SU-DHL-6 (cell line): ENCODE results near the gene ZNF665.
"Not testable (repeated sequence)": the region's sequence is repeated elsewhere in the genome, so short reads cannot be mapped to it uniquely, and the experiment has no call there.

Experiments
- H2AFZ ChIP-seq: fragments of 200-600 bp; sonication (generic); 2 replicates; pipeline ENCODE4 v1.6.1; 2014; ENCODE audit warnings: low read depth, mild to moderate bottlenecking, moderate library complexity, mixed read lengths, antibody characterized with exemption, low read length; ENCODE audit not compliant: severe bottlenecking
- H3F3A ChIP-seq: fragments of 200-600 bp; shearing (Covaris generic); 2 replicates; pipeline ENCODE4 v1.6.0; 2016; ENCODE audit warnings: antibody characterized with exemption, mild to moderate bottlenecking; ENCODE audit not compliant: insufficient read depth
- H3K27ac ChIP-seq: fragments of 200-600 bp; sonication (generic); 2 replicates; pipeline ENCODE4 v1.5.1; 2016; ENCODE audit warnings: low read depth, mild to moderate bottlenecking, low read length, moderate library complexity, mixed read lengths
- H3K27me3 ChIP-seq: fragments of 200-600 bp; sonication (generic), shearing (Covaris generic); 2 replicates; pipeline ENCODE4 v1.6.0; 2014; ENCODE audit warnings: mild to moderate bottlenecking, low read length
- H3K36me3 ChIP-seq: fragments of 200-600 bp; sonication (generic); 2 replicates; pipeline ENCODE4 v1.6.1; 2014; ENCODE audit warnings: mild to moderate bottlenecking, low read length, mixed read lengths
- H3K4me2 ChIP-seq: fragments of 300-600, 200-600 bp; shearing (Covaris generic), sonication (generic); 2 replicates; pipeline ENCODE4 v1.6.0; 2014; ENCODE audit warnings: low read length, low read depth, mild to moderate bottlenecking; ENCODE audit not compliant: poor library complexity, severe bottlenecking
- H3K4me3 ChIP-seq: fragments of 200-600 bp; sonication (generic); 2 replicates; pipeline ENCODE4 v1.5.1; 2014; ENCODE audit warnings: antibody characterized with exemption, low read length, mild to moderate bottlenecking, mixed read lengths; ENCODE audit not compliant: insufficient read depth, poor library complexity, severe bottlenecking
- H3K79me2 ChIP-seq: fragments of 200-600 bp; sonication (generic); 2 replicates; pipeline ENCODE4 v1.6.1; 2014; ENCODE audit warnings: mild to moderate bottlenecking, low read length, moderate library complexity; ENCODE audit not compliant: insufficient read depth
- H3K9ac ChIP-seq: fragments of 200-600 bp; sonication (generic); 2 replicates; pipeline ENCODE4 v1.7.0; 2014; ENCODE audit warnings: mild to moderate bottlenecking, low read length
- H3K9me2 ChIP-seq: fragments of 200-600 bp; sonication (generic); replicated peaks from 2 replicates; pipeline ENCODE4 v1.6.1; 2014; ENCODE audit warnings: low read length; ENCODE audit not compliant: insufficient read depth
- H3K9me3 ChIP-seq: fragments of 200-600 bp; sonication (generic); 2 replicates; pipeline ENCODE4 v1.6.1; 2014; ENCODE audit warnings: low read length, mixed read lengths; ENCODE audit not compliant: insufficient read depth
- H4K20me1 ChIP-seq: fragments of 200-600 bp; sonication (generic); 2 replicates; pipeline ENCODE4 v1.6.1; 2014; ENCODE audit warnings: low read depth, mild to moderate bottlenecking, antibody characterized with exemption, low read length, moderate library complexity, mixed read lengths
- CTCF ChIP-seq: fragments of 200-600 bp; sonication (generic); IDR thresholded peaks from one replicate; pipeline ENCODE4 v1.5.1; 2017; ENCODE audit warnings: antibody characterized with exemption, mild to moderate bottlenecking, low read length, moderate library complexity; ENCODE audit not compliant: insufficient read depth, poor library complexity, severe bottlenecking
- EZH2phosphoT487 ChIP-seq: fragments of 200-600 bp; sonication (generic), shearing (Covaris generic); conservative IDR thresholded peaks from 2 replicates; pipeline ENCODE4 v1.6.1; 2018; ENCODE audit warnings: mild to moderate bottlenecking, antibody characterized with exemption, low read length, moderate library complexity, mixed read lengths

ZNF665 gene

GRCh38 chr19:53192771-53193534 is at the start of gene ZNF665:
TSS of gene ZNF665 (minus strand) at chr19:53193358. CDS start at chr19:53182898, 10,460 bp downstream.
- H3K9ac ChIP-seq: peak within 1 kb of the TSS; percentile 79
- no peaks in the 10 kb centered on the region for H3K27me3 ChIP-seq
- TF ChIP-seq CTCF: no peak
- no peak for TF ChIP-seq EZH2phosphoT487
- peak within 1 kb of the TSS; percentile 69 for H3K4me3 ChIP-seq
- no peaks in the 10 kb centered on the region for H4K20me1 ChIP-seq
- H3K9me2 ChIP-seq: no peaks in the 10 kb centered on the region
- H3K27ac ChIP-seq: peak within 1 kb of the TSS; percentile 44
- no peaks in the 10 kb centered on the region for H3F3A ChIP-seq
- peaks cover 7% of the 10 kb centered on the region; the same call in 1 of the 2 replicates for H3K79me2 ChIP-seq
- peaks cover 4% of the 10 kb centered on the region; the same call in 1 of the 2 replicates for H3K9me3 ChIP-seq
- no peaks in the 10 kb centered on the region for H3K36me3 ChIP-seq
- peak within 1 kb of the TSS; percentile 65 for H2AFZ ChIP-seq
- peak within 1 kb of the TSS; percentile 72 for H3K4me2 ChIP-seq

DNA sequence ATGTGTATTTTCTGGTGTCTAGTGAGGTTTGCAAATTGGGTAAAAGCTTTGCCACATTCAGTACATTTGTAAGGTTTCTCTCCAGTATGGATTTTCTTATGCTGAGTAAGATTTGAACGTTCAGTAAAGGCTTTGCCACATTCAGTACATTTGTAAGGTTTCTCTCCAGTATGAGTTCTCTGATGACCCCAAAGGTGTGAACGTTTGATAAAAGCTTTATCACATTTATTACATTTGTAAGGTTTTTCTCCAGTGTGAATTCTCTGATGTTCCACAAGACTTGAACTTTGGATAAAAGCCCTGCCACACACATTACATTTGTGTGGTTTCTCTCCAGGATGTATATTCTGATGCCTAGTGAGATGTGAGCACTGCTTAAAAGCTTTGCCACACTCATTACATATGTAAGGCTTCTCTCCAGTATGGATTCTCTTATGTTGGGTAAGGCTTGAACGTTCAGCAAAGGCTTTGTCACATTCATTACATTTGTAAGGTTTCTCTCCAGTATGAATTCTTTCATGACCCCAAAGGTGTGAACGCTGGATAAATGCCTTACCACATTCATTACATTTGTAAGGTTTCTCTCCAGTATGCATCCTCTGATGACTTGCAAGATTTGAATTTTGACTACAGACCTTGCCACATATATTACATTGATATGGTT is 44.1 kb upstream of the ZNF665 start:
- H3K4me2 ChIP-seq: no peak overlapping the region
- H3K9me2 ChIP-seq: no peaks in the 10 kb centered on the region
- H3K27me3 ChIP-seq: no peaks in the 10 kb centered on the region
- no peak for TF ChIP-seq CTCF
- TF ChIP-seq EZH2phosphoT487: no peak
- H3F3A ChIP-seq: no peaks in the 10 kb centered on the region
- no peaks in the 10 kb centered on the region for H3K79me2 ChIP-seq
- H4K20me1 ChIP-seq: no peaks in the 10 kb centered on the region
- no peaks in the 10 kb centered on the region; the same call in 1 of the 2 replicates for H3K36me3 ChIP-seq
- H3K4me3 ChIP-seq: no peak overlapping the region
- H3K9ac ChIP-seq: no peak overlapping the region
- no peak overlapping the region for H3K27ac ChIP-seq
- peaks cover 36% of the 10 kb centered on the region; the same call in 1 of the 2 replicates for H3K9me3 ChIP-seq
- no peak overlapping the region for H2AFZ ChIP-seq

DNA sequence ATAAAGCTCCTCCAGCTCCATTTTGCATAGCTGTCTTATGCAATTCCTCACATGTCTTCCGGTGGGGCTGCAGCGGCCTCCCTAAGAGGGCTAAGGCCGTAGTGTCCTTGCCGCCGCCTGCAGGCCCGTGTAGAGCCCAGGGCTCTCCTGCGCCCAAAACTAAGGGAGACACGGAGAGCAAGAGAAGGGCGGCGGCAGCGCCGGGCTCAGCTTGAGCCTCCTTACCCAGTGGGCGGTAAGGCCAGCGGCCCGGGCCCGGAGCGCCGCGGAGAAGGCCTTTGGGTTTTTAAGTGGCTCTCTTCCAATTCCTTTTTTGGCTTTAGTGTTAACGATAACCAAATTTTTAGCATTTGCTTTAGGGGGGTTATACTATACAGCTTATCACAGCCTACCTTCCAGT is 31.4 kb upstream of the ZNF665 start:
- no peaks in the 10 kb centered on the region for H4K20me1 ChIP-seq
- no peaks in the 10 kb centered on the region for H3K36me3 ChIP-seq
- H3K9me2 ChIP-seq: no peaks in the 10 kb centered on the region; the same call in 1 of the 2 replicates
- H3K27ac ChIP-seq: no peak overlapping the region
- no peak overlapping the region for H2AFZ ChIP-seq
- no peak overlapping the region for H3K4me2 ChIP-seq
- no peak overlapping the region for H3K4me3 ChIP-seq
- H3K79me2 ChIP-seq: no peaks in the 10 kb centered on the region
- no peaks in the 10 kb centered on the region for H3K27me3 ChIP-seq
- TF ChIP-seq CTCF (no peak), EZH2phosphoT487 (no peak)
- H3K9ac ChIP-seq: no peak overlapping the region
- peaks cover 11% of the 10 kb centered on the region; the same call in 1 of the 2 replicates for H3K9me3 ChIP-seq
- no peaks in the 10 kb centered on the region for H3F3A ChIP-seq

GRCh38 chr19:53222716-53223115 is 29.6 kb upstream of the ZNF665 start:
- not testable (repeated sequence) for H3F3A ChIP-seq, H3K27ac ChIP-seq, H3K79me2 ChIP-seq, H4K20me1 ChIP-seq, H3K9ac ChIP-seq, H3K4me2 ChIP-seq, H3K36me3 ChIP-seq, H3K27me3 ChIP-seq, H3K4me3 ChIP-seq, H2AFZ ChIP-seq, H3K9me2 ChIP-seq
- peaks cover 14% of the 10 kb centered on the region; the same call in 1 of the 2 replicates for H3K9me3 ChIP-seq
